ENCODE measurements around the gene POU5F1. TPM values are rescaled to one million over a fixed set of nuclear protein-coding genes. Genes with fewer than 3 reads are reported as not detected.
"Not testable (repeated sequence)": the region's sequence is repeated elsewhere in the genome, so short reads cannot be mapped to it uniquely, and the experiment has no call there.

The POU5F1 gene
- total and polyA plus RNA-seq, 12 donors = 0.29 to 2.0 (median 0.39) TPM; not detected in 1

DNA sequence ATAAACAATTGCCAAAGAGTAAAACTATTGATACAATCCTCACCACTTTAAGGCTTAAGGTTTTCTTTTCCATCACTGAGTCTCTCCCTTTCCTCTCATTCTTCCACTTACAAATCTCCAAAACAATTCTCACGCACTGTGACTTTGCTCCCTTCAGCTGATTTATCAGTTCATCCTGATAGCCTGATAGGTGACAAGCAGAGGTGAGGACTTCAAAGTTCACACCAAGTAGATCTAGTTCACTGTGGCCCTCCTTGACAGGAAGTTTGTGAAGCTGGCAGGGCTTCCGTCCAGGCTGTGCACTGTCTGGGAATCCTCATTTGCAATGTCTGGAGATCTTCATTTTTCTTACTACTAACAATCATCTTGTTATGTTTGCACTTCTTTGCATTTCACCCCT, 35.2 kb upstream of the POU5F1 start:
- no peak overlapping the region for H3K4me3 ChIP-seq
- H3K4me1 ChIP-seq = peaks cover 0 to 50% (median 13%) of the 10 kb centered on the region in 9 donors
- H3K27ac ChIP-seq = peak overlapping the region in 1 of 10 donors; percentile 36
- no peak for DNase-seq
- TF ChIP-seq, protein P1, sequence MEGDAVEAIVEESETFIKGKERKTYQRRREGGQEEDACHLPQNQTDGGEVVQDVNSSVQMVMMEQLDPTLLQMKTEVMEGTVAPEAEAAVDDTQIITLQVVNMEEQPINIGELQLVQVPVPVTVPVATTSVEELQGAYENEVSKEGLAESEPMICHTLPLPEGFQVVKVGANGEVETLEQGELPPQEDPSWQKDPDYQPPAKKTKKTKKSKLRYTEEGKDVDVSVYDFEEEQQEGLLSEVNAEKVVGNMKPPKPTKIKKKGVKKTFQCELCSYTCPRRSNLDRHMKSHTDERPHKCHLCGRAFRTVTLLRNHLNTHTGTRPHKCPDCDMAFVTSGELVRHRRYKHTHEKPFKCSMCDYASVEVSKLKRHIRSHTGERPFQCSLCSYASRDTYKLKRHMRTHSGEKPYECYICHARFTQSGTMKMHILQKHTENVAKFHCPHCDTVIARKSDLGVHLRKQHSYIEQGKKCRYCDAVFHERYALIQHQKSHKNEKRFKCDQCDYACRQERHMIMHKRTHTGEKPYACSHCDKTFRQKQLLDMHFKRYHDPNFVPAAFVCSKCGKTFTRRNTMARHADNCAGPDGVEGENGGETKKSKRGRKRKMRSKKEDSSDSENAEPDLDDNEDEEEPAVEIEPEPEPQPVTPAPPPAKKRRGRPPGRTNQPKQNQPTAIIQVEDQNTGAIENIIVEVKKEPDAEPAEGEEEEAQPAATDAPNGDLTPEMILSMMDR (IDR thresholded peaks at IDR 0.05) = no peak
- ATAC-seq = no peak
- H3K27me3 ChIP-seq = no peaks in the 10 kb centered on the region
- WGBS, 2 donors = 86 to 90% methylated on average over 2 of the region's 2 CpGs
- H3K9me3 ChIP-seq = peaks cover 0 to 7% (median 0%) of the 10 kb centered on the region in 11 donors
- peaks cover 0 to 7% (median 0%) of the 10 kb centered on the region in 9 donors for H3K36me3 ChIP-seq
- intact Hi-C loops (cut with DNase I) = no loop called here

DNA sequence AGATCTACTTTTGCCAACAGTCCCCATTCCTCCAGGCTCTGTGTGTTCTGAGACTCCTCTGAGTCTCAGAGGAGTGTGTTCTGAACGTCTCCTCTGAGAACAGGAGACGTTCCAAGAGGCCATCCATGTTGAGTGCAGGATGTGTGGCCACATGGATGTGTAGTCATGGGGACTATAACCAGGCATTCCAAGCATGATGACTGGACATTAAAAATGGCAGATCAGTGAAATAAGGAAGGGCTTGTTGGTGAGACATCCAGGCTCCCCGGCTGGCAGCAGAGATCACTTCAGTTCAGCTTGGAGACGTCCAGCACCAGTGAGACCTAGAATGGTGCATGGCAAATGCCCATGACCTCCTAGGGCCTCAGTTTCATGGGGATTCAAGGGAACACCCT, 34.3 kb upstream of the POU5F1 start:
- no peak for ATAC-seq
- WGBS, 2 donors = 81 to 88% methylated on average over 4 of the region's 4 CpGs

DNA sequence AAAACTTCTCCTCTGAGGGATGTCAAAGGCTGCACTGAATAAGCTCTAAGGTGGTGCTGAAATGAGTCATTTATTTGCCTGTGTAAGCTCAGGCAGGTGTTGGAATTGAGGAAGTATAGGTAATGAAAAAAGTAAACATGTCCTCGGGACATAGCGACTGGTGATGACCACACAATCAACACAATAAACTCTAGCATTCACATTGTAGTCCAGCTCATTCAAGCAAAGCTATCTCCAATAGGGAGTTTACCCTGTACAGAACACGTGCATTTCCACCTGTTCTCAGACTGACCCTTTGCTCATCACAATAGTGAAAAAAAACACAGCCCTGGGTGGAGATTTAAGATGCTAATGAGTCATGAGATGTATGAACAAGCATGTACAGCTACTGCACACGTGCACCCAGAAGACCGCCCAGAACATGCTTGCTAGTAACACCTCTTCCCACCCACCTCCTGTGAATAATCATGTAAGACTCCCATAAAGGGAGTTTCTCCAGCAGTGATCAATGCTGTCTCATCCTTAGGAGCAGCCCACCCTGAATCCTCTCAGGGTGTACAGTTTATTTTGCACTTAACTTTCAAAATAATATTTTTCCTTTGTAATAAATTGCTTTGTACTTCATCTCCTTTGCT, 33.0 kb upstream of the POU5F1 start:
- Histone ChIP-seq H3K9me3 (peaks cover 0 to 15% (median 0%) of the 10 kb centered on the region in 11 donors), H3K27ac (peak overlapping the region; percentile 55 to 95 (median 80)), H3K4me1 (peaks cover 0 to 59% (median 25%) of the 10 kb centered on the region in 9 donors), H3K36me3 (peaks cover 0 to 8% (median 0%) of the 10 kb centered on the region in 9 donors), H3K4me3 (peak overlapping the region in 9 of 10 donors; percentile 3 to 56 (median 50)), H3K27me3 (no peaks in the 10 kb centered on the region)
- intact Hi-C loops (cut with DNase I) = loop anchor here in 1 of 10 donors (5.0 kb wide), 1 partner anchor 69 kb away; the partner anchor contains the start of gene HLA-C
- ATAC-seq = peak in 6 of 8 donors; percentile 19 to 61 (median 26)
- WGBS, 2 donors = 52 to 68% methylated on average over 5 of the region's 5 CpGs
- DNase-seq = no peak
- TF ChIP-seq, protein P1 (IDR thresholded peaks at IDR 0.05) = no peak

More for the DNA sequence above, 34.3 kb upstream of the POU5F1 start:
- peaks cover 0 to 47% (median 14%) of the 10 kb centered on the region in 9 donors for H3K4me1 ChIP-seq
- peak overlapping the region in 8 of 10 donors; percentile 62 to 95 (median 82) for H3K27ac ChIP-seq
- peak overlapping the region in 2 of 10 donors; percentile 53 to 54 for H3K4me3 ChIP-seq
- peaks cover 0 to 8% (median 0%) of the 10 kb centered on the region in 9 donors for H3K36me3 ChIP-seq
- TF ChIP-seq, protein P1 (IDR thresholded peaks at IDR 0.05) = no peak
- H3K9me3 ChIP-seq = peaks cover 0 to 15% (median 0%) of the 10 kb centered on the region in 11 donors
- H3K27me3 ChIP-seq = no peaks in the 10 kb centered on the region
- no peak for DNase-seq
- intact Hi-C loops (cut with DNase I) = loop anchor here in 1 of 10 donors (5.0 kb wide), 1 partner anchor 68 kb away; the partner anchor contains the start of gene HLA-C

DNA sequence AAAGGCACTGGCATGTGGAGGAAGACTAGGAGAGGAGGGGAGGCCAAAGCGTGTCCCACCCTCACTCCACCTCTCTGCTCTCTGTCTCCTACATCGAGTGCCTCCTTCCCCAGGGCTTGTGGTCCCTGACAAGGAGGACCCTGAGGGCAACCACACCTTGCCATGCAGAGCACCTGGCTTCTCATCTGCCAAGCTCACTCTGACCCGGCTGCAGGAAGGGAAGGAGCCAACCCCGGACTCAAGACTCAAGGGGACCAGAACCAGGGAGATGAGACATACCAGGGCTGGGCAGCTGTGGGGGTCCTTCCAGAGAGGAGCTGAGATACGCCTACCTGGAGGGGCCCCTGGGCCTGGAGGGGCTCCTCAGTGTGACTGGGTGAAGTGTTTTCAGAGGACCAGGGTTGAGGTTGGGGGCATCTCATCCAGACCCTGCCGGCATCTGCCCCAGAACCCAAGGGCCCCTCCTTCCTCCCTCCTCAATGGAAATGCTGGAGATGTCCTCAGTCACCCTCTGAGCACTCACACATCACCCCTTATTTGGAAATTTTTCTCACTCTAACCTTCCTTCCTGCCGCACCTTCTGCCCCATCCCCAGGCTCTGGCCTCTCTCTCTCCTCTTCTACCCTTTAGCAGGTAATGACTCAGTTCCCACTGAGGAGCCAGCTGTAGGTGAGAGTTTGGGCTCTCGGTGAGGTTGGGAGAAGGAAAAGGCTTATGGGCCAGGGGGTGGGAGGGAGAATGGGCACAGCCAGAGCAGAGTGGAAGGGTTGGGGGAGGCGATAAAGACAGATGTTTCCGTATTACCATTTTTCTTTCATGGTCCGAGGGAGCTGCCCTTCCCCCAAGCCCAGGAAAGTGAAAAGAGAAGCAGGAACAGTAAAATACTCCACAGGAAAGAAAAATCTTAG, 32.0 kb upstream of the POU5F1 start:
- H3K9me3 ChIP-seq = peaks cover 0 to 15% (median 0%) of the 10 kb centered on the region in 11 donors
- no peaks in the 10 kb centered on the region for H3K27me3 ChIP-seq
- WGBS, 2 donors = 61 to 63% methylated on average over 11 of the region's 11 CpGs
- TF ChIP-seq, protein P1 (IDR thresholded peaks at IDR 0.05) = no peak
- DNase-seq (no peak), ATAC-seq (no peak)
- H3K36me3 ChIP-seq = peaks cover 0 to 8% (median 0%) of the 10 kb centered on the region in 9 donors
- peak overlapping the region in 2 of 10 donors; percentile 11 to 56 for H3K4me3 ChIP-seq
- H3K4me1 ChIP-seq = peaks cover 0 to 59% (median 26%) of the 10 kb centered on the region in 9 donors
- intact Hi-C loops (cut with DNase I) = loop anchor here in 1 of 10 donors (5.0 kb wide), 1 partner anchor 70 kb away; the partner anchor contains the start of gene HLA-C
- H3K27ac ChIP-seq = peak overlapping the region in 8 of 10 donors; percentile 29 to 95 (median 82)

DNA sequence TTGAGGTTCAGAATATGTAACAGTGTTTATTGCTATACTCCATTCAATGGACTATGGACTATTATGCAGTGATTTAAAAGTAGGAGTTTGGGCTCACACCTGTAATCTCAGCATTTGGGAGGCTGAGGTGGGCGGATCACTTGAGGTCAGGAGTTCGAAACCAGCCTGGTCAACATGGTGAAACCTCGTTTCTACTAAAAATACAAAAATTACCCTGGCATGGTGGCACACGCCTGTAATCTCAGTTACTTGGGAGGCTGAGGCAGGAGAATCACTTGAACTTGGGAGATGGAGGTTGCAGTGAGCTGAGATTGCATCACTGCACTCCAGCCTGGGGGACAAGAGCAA, 28.6 kb upstream of the POU5F1 start:
- 93 to 99% methylated on average over 4 of the region's 4 CpGs for WGBS, 2 donors
- peak overlapping the region in 4 of 10 donors; percentile 68 to 79 (median 76) for H3K4me3 ChIP-seq

More for the DNA sequence above, 28.6 kb upstream of the POU5F1 start:
- not testable (repeated sequence) for H3K27me3 ChIP-seq, H3K36me3 ChIP-seq, ATAC-seq, DNase-seq
- peak overlapping the region in 5 of 10 donors; percentile 91 to 100 (median 97) for H3K27ac ChIP-seq
- H3K4me1 ChIP-seq = peaks cover 0 to 57% (median 28%) of the 10 kb centered on the region in 9 donors
- H3K9me3 ChIP-seq = peaks cover 0 to 15% (median 0%) of the 10 kb centered on the region in 11 donors
- intact Hi-C loops (cut with DNase I) = loop anchor here in 8 of 10 donors (2.0 to 10.0 kb wide), 4 partner anchors 72 to 246 kb away; partner anchors contain the start of gene HLA-C (in 5 of the 8)

Data from heart right ventricle (tissue), 16 donors.